Nephron (organoid): ENCODE measurements around the gene KIAA2012.

Experiments
- H3K27ac Mint-ChIP-seq, 3 experiments: 2 replicates each; pipeline ENCODE4 v1.8.0; 2020; ENCODE audit warnings: mixed read lengths in 3 of 3, mild to moderate bottlenecking in 2 of 3, moderate library complexity in 1 of 3
- H3K27me3 Mint-ChIP-seq: 2 replicates; pipeline ENCODE4 v1.8.0; 2021; ENCODE audit warnings: low read depth, mild to moderate bottlenecking, moderate library complexity, mixed read lengths
- H3K36me3 Mint-ChIP-seq: 2 replicates; pipeline ENCODE4 v1.8.0; 2020; ENCODE audit warnings: low read depth, mixed read lengths
- H3K4me1 Mint-ChIP-seq: 2 replicates; pipeline ENCODE4 v1.8.0; 2020; ENCODE audit warnings: mixed read lengths
- H3K4me3 Mint-ChIP-seq, 3 experiments: 2 replicates each; pipeline ENCODE4 v1.8.0; 2020; ENCODE audit warnings: mild to moderate bottlenecking in 3 of 3, mixed read lengths in 3 of 3, moderate library complexity in 2 of 3
- H3K9me3 Mint-ChIP-seq: 2 replicates; pipeline ENCODE4 v1.8.0; 2020; ENCODE audit warnings: mixed read lengths
- TF ChIP-seq, protein P1 (sequence below), 3 experiments: fragments of 200-600 bp; sonication (generic); IDR thresholded peaks; one replicate each; pipeline ENCODE4 v1.5.0; 2021; ENCODE audit warnings: antibody characterized with exemption in 3 of 3; ENCODE audit not compliant: unreplicated experiment in 3 of 3

KIAA2012 gene

DNA sequence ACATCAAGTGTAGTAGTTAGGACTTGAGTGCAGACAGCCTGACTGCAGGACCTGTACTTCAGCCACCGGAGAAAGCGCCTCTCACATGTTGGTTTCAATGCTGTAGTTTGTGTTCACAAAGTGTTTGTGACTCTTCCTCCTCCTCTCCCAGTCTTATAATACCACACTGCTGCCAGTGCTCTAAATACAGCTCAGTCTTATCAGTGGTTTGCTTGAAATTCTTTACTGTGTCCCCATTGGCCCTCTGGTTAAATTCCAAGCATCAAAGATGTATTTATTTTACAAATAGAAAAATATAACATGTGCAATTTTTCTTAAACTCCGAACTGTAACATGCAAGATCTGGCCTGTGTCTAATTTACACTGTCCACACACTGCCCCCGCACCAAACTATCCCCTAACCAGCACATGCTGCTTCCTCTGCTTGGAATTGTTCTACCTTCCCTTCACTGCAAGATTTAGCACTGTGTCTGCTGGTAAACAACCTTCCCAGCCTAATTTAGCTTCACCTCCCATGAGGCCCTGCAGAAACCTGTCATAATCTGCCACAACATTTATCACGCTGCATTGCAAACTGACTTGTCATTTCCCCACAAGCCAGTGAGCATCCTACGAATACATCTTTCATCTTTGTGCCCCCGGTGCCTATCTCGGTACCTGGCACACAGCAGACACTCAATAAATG is 88.2 kb downstream of the KIAA2012 start:
- no peak overlapping the region for H3K4me3 Mint-ChIP-seq
- H3K4me1 Mint-ChIP-seq = peaks cover 53% of the 10 kb centered on the region
- peaks cover 4% of the 10 kb centered on the region for H3K27me3 Mint-ChIP-seq
- H3K27ac Mint-ChIP-seq = peak overlapping the region; percentile 68 to 79 (median 71)
- H3K36me3 Mint-ChIP-seq = no peaks in the 10 kb centered on the region
- no peaks in the 10 kb centered on the region for H3K9me3 Mint-ChIP-seq
- TF ChIP-seq, protein P1, sequence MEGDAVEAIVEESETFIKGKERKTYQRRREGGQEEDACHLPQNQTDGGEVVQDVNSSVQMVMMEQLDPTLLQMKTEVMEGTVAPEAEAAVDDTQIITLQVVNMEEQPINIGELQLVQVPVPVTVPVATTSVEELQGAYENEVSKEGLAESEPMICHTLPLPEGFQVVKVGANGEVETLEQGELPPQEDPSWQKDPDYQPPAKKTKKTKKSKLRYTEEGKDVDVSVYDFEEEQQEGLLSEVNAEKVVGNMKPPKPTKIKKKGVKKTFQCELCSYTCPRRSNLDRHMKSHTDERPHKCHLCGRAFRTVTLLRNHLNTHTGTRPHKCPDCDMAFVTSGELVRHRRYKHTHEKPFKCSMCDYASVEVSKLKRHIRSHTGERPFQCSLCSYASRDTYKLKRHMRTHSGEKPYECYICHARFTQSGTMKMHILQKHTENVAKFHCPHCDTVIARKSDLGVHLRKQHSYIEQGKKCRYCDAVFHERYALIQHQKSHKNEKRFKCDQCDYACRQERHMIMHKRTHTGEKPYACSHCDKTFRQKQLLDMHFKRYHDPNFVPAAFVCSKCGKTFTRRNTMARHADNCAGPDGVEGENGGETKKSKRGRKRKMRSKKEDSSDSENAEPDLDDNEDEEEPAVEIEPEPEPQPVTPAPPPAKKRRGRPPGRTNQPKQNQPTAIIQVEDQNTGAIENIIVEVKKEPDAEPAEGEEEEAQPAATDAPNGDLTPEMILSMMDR (IDR thresholded peaks at IDR 0.05; ENCODE audit: unreplicated experiment in 3 of 3) = no peak

DNA sequence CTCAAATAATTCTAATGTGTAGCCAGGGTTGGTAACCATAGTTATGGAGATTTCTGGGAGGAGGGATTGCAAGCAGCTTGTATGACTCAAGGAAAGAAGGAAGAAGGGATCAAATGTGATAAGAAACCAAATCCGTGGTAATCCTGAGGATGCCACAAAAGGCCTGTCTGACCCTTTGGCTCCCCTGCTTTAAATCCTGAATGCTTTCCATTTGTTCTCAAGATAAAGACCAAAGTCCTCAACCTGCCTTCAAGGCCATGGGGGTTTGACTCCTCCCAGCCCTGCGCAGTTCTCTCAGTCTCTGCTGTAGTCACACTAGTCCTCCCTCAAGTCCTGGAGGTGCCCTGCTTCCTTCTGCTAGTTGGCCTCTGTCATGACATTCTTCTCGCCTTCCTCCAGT is 91.4 kb downstream of the KIAA2012 start:
- Mint-ChIP-seq H3K27me3 (peaks cover 3% of the 10 kb centered on the region), H3K4me1 (peaks cover 38% of the 10 kb centered on the region), H3K27ac (peak overlapping the region; percentile 21 to 61 (median 54)), H3K36me3 (no peaks in the 10 kb centered on the region), H3K9me3 (no peaks in the 10 kb centered on the region), H3K4me3 (no peak overlapping the region)
- TF ChIP-seq, protein P1 (IDR thresholded peaks at IDR 0.05; ENCODE audit: unreplicated experiment in 3 of 3) = no peak

GRCh38 chr2:202165208-202165607 is 92.2 kb downstream of the KIAA2012 start:
- Mint-ChIP-seq H3K27me3 (peaks cover 5% of the 10 kb centered on the region), H3K9me3 (no peaks in the 10 kb centered on the region), H3K4me3 (no peak overlapping the region), H3K4me1 (peaks cover 38% of the 10 kb centered on the region), H3K36me3 (no peaks in the 10 kb centered on the region), H3K27ac (peak overlapping the region in 2 of 3 experiments; percentile 54 to 61)
- TF ChIP-seq, protein P1 (IDR thresholded peaks at IDR 0.05; ENCODE audit: unreplicated experiment in 3 of 3) = no peak

DNA sequence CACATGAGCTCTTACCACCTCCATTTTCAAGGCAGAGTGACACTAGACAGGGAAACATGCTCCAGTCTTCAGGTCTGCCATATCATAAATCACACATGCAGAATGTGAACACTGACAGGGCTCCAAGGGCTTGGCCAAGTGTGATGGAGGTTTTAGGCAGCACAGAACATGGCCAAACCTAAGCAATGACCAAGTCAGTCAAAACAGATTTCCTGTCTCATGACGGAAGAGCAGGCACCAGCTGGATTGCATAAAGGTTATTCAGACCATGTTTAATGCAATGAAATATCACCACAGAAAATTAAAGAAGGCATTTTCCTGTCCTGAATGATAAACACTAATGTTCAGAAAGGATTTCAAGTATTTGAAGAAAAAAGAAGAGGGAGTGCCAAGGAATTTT is 92.9 kb downstream of the KIAA2012 start:
- Mint-ChIP-seq H3K4me1 (peaks cover 41% of the 10 kb centered on the region), H3K9me3 (no peaks in the 10 kb centered on the region), H3K36me3 (no peaks in the 10 kb centered on the region), H3K4me3 (no peak overlapping the region), H3K27me3 (peaks cover 9% of the 10 kb centered on the region), H3K27ac (peak overlapping the region in 2 of 3 experiments; percentile 38 to 60)
- TF ChIP-seq, protein P1 (IDR thresholded peaks at IDR 0.05; ENCODE audit: unreplicated experiment in 3 of 3) = no peak

GRCh38 chr2:202169131-202169530 is 96.1 kb downstream of the KIAA2012 start:
- Mint-ChIP-seq H3K27ac (no peak overlapping the region), H3K9me3 (peaks cover 1% of the 10 kb centered on the region), H3K27me3 (peaks cover 12% of the 10 kb centered on the region), H3K4me3 (no peak overlapping the region), H3K4me1 (peaks cover 41% of the 10 kb centered on the region), H3K36me3 (peaks cover 2% of the 10 kb centered on the region)
- TF ChIP-seq, protein P1 (IDR thresholded peaks at IDR 0.05; ENCODE audit: unreplicated experiment in 3 of 3) = no peak

DNA sequence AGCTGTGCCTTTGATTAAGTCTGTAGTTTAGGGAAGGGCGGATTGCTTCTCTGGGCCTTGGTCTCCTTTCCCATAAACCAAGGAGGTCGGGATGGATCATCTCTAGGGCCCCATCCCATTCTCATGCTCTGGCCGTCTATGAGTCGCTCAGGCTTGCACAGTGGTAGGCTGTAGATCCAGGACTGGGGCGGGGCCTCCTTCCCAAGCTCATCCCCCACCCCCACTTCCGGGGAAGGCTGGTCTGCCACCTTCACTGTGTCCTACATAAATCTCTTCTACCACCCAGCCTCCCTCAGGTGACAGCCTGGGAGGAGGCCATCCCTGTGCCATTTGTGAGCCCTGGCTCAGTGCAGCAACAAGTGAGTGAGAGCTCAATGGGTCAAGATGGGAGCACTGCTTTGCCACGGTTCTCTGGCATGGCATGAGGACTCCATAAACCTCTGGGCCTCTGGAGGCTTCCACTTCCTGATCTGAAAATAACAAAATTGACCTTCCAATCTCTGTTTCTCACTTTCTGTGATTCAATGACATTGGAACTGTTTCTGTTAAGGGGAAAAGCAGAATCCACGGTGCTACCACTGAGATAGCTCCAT is 96.9 kb downstream of the KIAA2012 start:
- Mint-ChIP-seq H3K9me3 (peaks cover 3% of the 10 kb centered on the region), H3K36me3 (peaks cover 3% of the 10 kb centered on the region), H3K4me3 (no peak overlapping the region), H3K27ac (no peak overlapping the region), H3K27me3 (peaks cover 12% of the 10 kb centered on the region), H3K4me1 (peaks cover 33% of the 10 kb centered on the region)
- TF ChIP-seq, protein P1 (IDR thresholded peaks at IDR 0.05; ENCODE audit: unreplicated experiment in 3 of 3) = no peak
